HEK293T (cell line): ENCODE measurements around the gene CBFA2T2.

Source experiments
- ARNT ChIP-seq: fragments of 450-650 bp; IDR thresholded peaks from 2 replicates; pipeline ENCODE4 v1.6.1; 2017; ENCODE audit warnings: mild to moderate bottlenecking
- BHLHE40 ChIP-seq: fragments of 450-650 bp; IDR thresholded peaks from 2 replicates; pipeline ENCODE4 v1.6.1; 2016; ENCODE audit warnings: mild to moderate bottlenecking, moderate library complexity, borderline replicate concordance
- FOXA1 ChIP-seq: fragments of 450-650 bp; IDR thresholded peaks from 2 replicates; pipeline ENCODE4 v1.6.1; 2016; ENCODE audit warnings: mild to moderate bottlenecking
- FOXM1 ChIP-seq: fragments of 450-650 bp; IDR thresholded peaks from 2 replicates; pipeline ENCODE4 v1.6.1; 2017; ENCODE audit warnings: mild to moderate bottlenecking, borderline replicate concordance
- NFRKB ChIP-seq: fragments of 450-650 bp; IDR thresholded peaks from 2 replicates; pipeline ENCODE4 v1.6.1; 2016; ENCODE audit warnings: mild to moderate bottlenecking, moderate library complexity
- SP1 ChIP-seq: fragments of 450-650 bp; IDR thresholded peaks from 2 replicates; pipeline ENCODE4 v1.6.1; 2017
- SUZ12 ChIP-seq: fragments of 450-650 bp; IDR thresholded peaks from 2 replicates; pipeline ENCODE4 v1.6.1; 2016; ENCODE audit warnings: mild to moderate bottlenecking
- TARDBP ChIP-seq: fragments of 450-650 bp; IDR thresholded peaks from 2 replicates; pipeline ENCODE4 v1.6.1; 2016
- ZNF384 ChIP-seq: fragments of 450-650 bp; IDR thresholded peaks from 2 replicates; pipeline ENCODE4 v1.6.1; 2016

- TF ChIP-seq BHLHE40, result no peak
- TF ChIP-seq ARNT, result no peak
- no peak for TF ChIP-seq NFRKB
- no peak for TF ChIP-seq SP1
- TF ChIP-seq FOXA1, result no peak
- no peak for TF ChIP-seq TARDBP
- no peak for TF ChIP-seq FOXM1
- TF ChIP-seq SUZ12, result no peak
- TF ChIP-seq ZNF384, result no peak
Observed at GRCh38 chr20:33609504-33609903, 119.6 kb downstream of the CBFA2T2 start.
